ENCODE data around the gene C4BPA. TPM values are rescaled to one million over a fixed set of nuclear protein-coding genes. Genes with fewer than 3 reads are reported as not detected.
A peak's percentile ranks its signal among the peaks of the same experiment; 100 is the strongest.

The C4BPA gene
- total and polyA plus RNA-seq, 8 donors = 1.4 to 15.4 (median 7.9) TPM

- ATAC-seq (peak in 1 of 4 donors; percentile 44), FAIRE-seq (no peak), DNase-seq (no peak)
- H3K4me1 ChIP-seq = no peaks in the 10 kb centered on the region
- no peak for TF ChIP-seq CTCF (IDR thresholded peaks at IDR 0.05)
- H3K9me3 ChIP-seq = no peaks in the 10 kb centered on the region
- H3K36me3 ChIP-seq = no peaks in the 10 kb centered on the region
- H3K27ac ChIP-seq = no peak overlapping the region
- H3K4me3 ChIP-seq = no peak overlapping the region
- intact Hi-C loops (cut with DNase I) = no loop called here
- 98 to 99% methylated on average over 4 of the region's 4 CpGs for WGBS, 2 donors
- H3K27me3 ChIP-seq = no peaks in the 10 kb centered on the region
Observed at GRCh38 chr1:207172885-207173284, 68.9 kb downstream of the C4BPA start.

GRCh38 chr1:207173396-207173795, 69.4 kb downstream of the C4BPA start:
- Histone ChIP-seq H3K36me3 (no peaks in the 10 kb centered on the region), H3K9me3 (no peaks in the 10 kb centered on the region), H3K27ac (no peak overlapping the region), H3K27me3 (no peaks in the 10 kb centered on the region), H3K4me1 (no peaks in the 10 kb centered on the region), H3K4me3 (no peak overlapping the region)
- no peak for ATAC-seq
- no peak for FAIRE-seq
- no peak for TF ChIP-seq CTCF (IDR thresholded peaks at IDR 0.05)
- 83 to 92% methylated on average over 4 of the region's 4 CpGs for WGBS, 2 donors
- intact Hi-C loops (cut with DNase I) = no loop called here
- DNase-seq = no peak

GRCh38 chr1:207174913-207175312, 70.9 kb downstream of the C4BPA start:
- Histone ChIP-seq H3K4me3 (no peak overlapping the region), H3K36me3 (no peaks in the 10 kb centered on the region), H3K27ac (no peak overlapping the region), H3K27me3 (no peaks in the 10 kb centered on the region), H3K9me3 (no peaks in the 10 kb centered on the region), H3K4me1 (no peaks in the 10 kb centered on the region)
- WGBS, 2 donors = 87 to 89% methylated on average over 4 of the region's 4 CpGs
- intact Hi-C loops (cut with DNase I) = no loop called here
- no peak for FAIRE-seq
- TF ChIP-seq CTCF (IDR thresholded peaks at IDR 0.05) = no peak
- DNase-seq = no peak
- no peak for ATAC-seq

- TF ChIP-seq CTCF (IDR thresholded peaks at IDR 0.05) = no peak
- Histone ChIP-seq H3K27me3 (no peaks in the 10 kb centered on the region), H3K4me3 (no peak overlapping the region), H3K27ac (no peak overlapping the region), H3K36me3 (no peaks in the 10 kb centered on the region), H3K4me1 (no peaks in the 10 kb centered on the region), H3K9me3 (no peaks in the 10 kb centered on the region)
- DNase-seq (no peak), FAIRE-seq (no peak), ATAC-seq (no peak)
- WGBS, 2 donors = 69 to 71% methylated on average over 2 of the region's 2 CpGs
- intact Hi-C loops (cut with DNase I) = no loop called here
Observed at GRCh38 chr1:207179036-207179435, 75.0 kb downstream of the C4BPA start.

- no peak for ATAC-seq
Observed at GRCh38 chr1:207181847-207182246, 77.8 kb downstream of the C4BPA start.

More at GRCh38 chr1:207181847-207182246, 77.8 kb downstream of the C4BPA start:
- no peak for FAIRE-seq
- DNase-seq = no peak
- Histone ChIP-seq H3K9me3 (no peaks in the 10 kb centered on the region), H3K4me1 (no peaks in the 10 kb centered on the region), H3K27me3 (no peaks in the 10 kb centered on the region), H3K36me3 (no peaks in the 10 kb centered on the region), H3K27ac (no peak overlapping the region), H3K4me3 (no peak overlapping the region)
- no peak for TF ChIP-seq CTCF (IDR thresholded peaks at IDR 0.05)
- intact Hi-C loops (cut with DNase I) = no loop called here

Data from pancreas (tissue), 10 donors.